GM18861 (cell line): ENCODE measurements around the gene CCNL2.
"Not testable (repeated sequence)": the region's sequence is repeated elsewhere in the genome, so short reads cannot be mapped to it uniquely, and the experiment has no call there.

Source experiments
- ATAC-seq: cut with Tn5 transposase; IDR thresholded peaks from one replicate; pipeline ENCODE4 v1.9.1; 2021; ENCODE audit not compliant: unreplicated experiment

CCNL2 gene

GRCh38 chr1:1400576-1401456 is 1.7 kb upstream of the CCNL2 start:
- ATAC-seq, result no peak

DNA sequence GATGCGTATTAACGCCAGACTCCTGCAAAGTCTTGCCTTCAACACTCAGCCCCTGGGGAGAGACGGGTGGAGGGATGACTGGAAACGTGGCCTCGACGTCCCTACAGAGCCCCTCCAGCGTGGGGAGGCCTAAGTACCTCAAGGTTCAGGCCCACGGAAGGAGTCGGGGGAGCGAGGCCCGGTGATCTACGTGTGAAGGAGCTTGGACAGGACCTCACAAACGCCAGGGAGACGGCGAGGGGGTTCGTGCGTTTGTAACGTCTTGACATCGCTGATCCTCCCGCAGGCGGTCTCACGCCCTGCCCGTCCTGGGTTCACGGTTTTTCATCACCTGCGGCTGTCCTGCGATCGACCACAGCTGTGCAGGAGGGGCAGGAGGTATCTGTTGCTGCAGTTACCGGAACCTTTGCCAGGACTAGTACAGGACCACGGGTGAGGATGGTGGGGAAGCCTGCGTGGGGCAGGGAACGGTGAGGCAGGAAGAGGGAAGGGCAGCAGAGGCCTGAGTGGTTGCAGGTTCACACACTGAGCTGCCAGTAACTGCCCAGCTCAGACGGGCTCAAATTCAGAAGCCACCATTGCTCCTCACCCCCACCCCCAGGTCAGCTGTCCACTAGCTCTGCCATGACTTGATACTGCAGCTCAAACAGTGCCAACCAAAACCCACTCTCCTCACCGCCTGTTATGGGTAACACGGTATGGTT is 889 bp upstream of the CCNL2 start:
- no peak for ATAC-seq

DNA sequence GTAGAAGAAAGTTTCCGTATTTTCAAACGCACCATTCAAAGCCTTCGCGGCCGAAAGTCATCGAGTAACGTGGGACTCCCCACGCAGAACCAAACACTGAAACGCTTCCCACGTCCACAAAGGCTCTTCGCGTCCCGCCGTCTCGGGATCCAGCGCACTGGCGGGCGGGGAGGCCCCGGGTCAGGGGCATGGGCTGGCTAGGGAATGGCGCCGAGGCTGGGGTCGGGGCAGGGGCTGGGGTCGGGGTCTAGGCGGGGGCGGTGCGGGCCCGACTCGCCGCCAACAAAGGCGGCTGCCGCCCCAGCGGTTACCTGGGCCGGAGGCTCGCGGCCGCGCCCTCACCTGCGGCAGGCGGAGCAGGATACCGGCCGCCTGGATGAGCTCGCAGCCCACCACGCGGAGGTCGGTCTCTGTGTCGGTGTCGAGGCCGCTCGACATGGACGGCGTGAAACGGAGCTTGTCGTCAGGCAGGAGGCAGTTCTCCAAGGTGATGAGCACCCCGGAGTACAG is 403 bp downstream of the CCNL2 start:
- peak; percentile 11 for ATAC-seq

DNA sequence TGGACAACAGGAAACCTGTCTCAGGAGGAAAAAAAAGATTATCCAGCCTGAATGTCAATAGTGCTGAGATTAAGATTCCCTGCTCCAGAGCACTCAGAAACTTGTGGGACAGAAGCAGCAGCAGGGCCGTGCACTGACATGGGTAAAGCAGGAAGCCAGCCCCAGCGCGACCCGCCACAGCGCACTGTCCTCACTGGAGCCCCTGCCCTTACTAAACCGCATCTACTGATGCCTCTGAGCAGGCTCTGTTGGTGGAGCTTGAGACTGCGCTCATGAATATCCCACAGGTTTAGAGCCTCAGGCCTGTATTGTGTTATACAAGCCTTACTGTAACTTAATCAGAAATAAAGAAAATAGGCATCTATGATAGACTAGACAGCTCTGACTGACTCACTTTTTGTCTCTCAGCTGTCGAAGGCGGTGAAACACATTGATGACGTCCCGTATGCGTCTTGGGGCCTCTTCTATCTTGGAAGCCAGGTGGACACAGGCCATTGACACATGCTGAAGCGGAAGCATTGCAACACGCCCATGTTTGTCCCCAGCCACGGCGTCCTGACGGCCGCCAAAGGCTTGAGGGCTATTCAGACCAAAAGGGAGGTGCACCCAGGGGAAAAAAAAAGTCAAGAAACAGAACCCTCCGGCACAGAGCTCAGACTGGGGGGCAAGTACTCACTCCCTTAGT is 1.2 kb downstream of the CCNL2 start:
- ATAC-seq, result no peak

- ATAC-seq, result no peak
Observed at GRCh38 chr1:1395166-1395565, 4.0 kb downstream of the CCNL2 start.

DNA sequence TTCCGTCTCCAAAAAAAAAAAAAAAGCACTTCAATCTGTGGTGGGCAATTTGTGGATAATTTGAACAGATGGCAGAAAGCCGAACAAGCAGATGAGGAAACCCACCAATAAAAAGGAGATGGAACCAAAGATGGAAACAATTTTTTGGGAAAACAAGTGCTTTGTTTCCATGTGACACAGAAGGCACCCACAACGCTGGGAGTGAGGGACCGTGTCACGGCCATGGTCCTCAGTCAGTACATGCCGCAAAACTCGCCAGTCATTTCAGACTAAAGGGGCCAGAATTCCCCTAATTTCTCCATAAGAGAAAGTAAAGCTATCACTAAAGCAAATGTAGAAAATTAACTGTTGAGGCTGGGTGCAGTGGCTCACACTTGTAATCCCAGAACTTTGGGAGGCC is 5.0 kb downstream of the CCNL2 start:
- no peak for ATAC-seq

DNA sequence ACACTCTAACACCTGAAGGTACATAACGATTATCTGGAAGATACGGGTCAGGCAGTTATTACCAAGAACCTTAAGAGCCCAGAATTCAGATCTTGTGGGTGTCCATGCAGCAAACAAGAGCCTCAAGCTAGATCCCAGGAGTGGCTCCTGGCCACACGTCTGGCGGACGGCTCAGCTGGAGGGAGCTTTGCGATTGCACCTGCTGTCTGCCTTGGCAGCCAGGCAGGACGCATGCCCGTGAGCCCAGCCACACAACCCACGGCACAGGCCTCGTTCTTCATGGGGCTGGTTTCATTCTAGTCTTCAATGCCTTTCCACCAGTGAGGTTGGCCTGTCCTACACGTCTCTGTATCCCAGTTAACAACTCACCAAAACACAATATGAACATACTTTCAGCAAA is 5.7 kb downstream of the CCNL2 start:
- no peak for ATAC-seq

GRCh38 chr1:1393014-1393413 is 6.1 kb downstream of the CCNL2 start:
- ATAC-seq, result no peak

DNA sequence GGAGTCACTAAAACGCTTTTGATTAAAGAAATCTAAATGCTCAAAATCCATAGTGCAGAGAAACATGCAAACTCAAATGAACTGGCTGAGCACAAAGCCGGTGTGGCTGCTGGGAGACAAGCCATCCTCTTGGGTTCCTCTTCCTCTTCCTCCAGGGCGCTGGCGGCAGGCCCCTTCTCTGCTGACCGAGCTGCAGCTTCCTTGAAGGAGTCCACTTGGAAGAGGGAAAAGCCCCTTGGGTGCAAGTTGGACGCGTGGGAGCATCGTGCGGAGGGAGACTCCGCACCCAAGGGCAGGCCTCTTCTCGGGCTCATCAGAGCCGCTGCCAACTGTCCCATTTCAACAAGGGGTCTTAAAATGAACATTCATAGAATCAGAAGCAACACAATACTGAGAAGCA is 7.9 kb downstream of the CCNL2 start:
- ATAC-seq, result no peak

GRCh38 chr1:1390675-1391074 is 8.5 kb downstream of the CCNL2 start:
- no peak for ATAC-seq

DNA sequence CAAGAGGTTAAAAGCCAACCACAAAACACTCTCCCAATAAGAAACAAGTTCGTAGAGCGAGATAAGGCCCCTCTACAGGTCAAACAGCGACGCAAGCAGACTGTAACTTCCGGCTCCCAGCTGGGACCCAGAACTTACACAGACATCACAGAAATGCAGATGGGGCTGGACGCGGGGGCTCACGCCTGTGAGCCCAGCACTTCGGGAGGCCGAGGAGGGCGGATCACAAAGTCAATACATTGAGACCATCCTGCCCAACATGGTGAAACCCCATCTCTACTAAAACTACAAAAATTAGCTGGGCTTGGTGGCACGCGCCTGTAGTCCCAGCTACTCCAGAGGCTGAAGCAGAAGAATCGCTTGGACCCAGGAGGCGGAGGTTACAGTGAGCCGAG is 11.1 kb downstream of the CCNL2 start:
- ATAC-seq, result no peak

DNA sequence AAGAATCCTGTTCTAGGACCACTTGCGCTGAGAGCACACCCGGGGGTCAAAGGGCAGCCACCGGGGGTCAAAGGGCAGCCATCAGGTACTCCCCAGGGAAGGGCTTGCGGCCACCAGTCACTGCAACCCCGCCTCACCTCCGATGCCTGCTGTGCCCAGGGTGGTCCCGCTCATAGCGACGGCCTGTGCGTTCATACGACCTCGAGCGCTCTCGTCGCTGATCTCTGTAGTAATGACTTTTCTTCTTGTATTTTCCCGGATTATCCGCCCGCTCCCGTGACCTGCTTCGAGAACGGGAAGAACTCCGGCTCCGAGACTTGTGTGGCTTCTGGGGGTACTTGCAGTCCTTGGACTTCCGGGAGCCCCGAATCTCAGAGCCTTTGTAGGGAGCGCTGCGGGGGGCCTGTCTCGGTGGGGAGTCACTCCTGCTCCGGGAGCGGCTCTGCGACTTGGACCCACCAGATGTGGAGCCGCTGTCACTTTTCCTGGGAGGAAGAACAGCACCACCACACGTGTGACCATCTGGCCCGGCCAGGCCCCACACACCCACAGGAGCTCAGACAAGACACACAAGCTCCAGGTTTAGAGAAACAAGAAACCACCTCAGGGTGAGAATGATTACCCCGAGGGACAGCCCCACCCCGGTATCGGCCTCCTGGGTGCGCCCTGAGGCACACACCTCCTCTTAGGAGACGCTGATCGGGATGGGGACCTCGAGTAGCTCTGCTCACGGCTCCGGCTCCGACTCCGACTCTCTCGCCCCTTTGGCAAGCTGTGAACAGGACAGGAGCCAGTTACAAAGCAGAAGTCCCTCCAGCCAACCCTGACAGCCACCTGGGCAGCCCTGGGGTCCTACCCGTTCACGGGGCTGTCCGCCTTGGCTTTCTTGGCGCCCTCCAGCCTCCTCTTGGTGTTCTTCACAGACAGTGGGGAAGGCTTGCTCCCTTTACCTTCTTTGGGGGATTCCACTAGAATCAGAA is 11.7 kb downstream of the CCNL2 start:
- no peak for ATAC-seq

- ATAC-seq, result no peak
Observed at GRCh38 chr1:1385931-1386330, 13.2 kb downstream of the CCNL2 start.

DNA sequence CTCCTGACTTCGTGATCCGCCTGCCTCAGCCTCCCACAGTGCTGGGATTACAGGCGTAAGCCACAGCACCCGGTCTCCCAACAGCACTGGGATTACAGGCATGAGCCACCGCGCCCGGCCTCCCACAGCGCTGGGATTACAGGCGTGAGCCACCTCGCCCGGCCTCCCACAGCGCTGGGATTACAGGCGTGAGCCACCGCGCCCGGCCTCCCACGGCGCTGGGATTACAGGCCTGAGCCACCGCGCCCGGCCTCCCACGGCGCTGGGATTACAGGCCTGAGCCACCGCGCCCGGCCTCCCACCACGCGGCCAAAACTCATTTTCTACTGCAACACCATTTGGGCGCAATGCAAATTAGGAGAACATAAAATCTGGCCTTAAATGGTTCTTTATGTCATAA is 13.8 kb downstream of the CCNL2 start:
- ATAC-seq, result not testable (repeated sequence)

DNA sequence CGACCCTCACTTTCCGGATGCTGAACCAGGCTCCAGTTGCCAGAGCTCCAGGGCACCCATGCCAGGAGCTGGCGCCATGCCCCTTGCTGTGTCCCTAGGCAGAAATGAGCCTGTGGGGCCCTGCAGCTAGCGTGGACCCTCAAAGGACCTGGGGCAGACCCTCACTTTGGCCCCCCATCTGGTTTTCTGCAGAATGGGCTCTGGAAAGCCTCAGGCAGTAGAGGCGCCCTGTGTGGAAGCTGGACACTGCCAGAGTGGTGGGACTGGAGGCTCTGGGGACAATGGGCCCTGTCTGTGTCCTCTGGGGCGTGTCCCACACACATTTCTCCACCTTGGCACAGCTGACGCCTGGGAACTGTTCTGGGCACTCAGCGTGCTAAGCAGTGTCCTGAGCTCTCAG is 17.8 kb downstream of the CCNL2 start:
- no peak for ATAC-seq

DNA sequence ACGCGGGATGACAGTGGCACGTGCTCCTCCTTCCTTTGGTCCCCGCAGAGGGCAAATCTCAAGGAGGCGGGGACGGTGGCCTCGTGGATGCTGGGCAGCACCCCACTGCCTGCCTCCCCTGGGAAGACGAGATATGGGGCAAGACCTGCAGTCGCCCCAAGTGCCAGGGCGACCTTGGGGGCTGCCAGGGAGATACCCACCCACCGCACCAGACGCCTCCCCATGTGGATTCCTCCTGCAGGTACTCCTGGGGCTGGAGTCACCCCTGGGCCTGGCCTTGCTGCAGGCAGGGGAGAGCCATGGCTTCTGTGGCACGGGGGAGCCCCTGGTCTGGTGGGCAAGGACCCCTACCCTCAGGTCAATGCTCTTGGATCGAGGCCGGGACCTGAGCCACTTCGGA is 18.3 kb downstream of the CCNL2 start:
- no peak for ATAC-seq

DNA sequence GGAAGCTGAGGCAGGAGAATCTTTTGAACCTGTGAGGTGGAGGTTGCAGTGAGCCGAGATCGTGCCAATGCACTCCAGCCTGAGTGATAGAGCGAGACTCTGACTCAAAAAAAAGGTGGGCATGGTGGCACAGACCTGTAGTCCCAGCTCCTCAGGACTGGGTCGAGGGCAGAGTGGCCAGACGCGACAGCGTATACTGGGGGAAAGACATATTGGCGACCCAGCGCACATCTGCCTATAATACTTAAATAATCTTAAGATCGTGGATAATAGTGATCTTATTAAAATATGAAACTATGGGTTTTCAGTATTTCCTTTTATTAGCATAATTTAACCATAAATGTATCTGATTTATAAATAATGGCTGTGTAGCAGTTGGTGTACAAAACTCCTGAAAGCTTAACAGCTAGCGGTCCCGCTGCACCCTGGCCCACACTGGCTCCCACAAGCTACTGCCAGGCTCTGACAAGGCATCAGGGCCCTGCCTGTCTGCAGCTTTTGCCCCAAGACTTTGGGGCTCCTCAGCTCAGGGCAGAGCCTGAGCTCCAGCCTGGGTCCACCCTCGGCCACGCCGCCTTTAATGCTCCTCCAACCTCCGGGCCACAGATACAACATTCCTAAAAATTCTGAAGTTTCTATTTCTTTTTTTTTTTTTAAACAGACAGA is 21.5 kb downstream of the CCNL2 start:
- no peak for ATAC-seq

DNA sequence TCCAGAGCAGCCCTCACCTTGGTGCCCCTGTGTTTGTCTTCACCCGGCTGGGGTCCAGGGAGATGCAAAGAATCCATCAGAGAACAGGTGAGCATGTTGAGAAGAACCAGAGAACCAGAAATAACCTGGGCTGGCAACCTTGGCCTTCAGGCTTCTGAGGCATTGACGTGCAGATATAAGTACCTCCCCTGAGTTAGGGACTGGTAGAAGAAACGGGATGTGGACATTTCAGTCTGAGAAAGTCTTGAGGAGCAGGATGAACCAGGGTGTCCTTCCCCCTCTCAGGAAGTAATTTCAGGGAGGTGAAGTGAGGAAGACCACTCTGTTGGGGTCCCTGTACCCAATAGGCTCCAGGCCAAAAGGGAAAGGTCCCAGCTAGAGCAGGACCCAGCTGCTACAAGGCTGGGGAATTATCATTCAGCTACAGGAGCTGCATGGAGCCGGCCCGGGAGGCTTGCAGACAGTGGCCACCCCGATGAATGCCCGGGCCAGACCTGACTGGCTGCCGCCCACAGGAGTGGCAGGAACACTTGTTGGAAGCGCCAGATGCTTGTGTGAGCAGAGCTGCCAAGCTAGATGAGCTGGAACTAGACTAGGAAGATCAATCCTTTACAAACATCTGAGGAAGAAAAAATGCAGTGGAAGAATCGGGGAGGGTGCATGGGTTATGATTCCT is 22.4 kb downstream of the CCNL2 start:
- ATAC-seq, result no peak

DNA sequence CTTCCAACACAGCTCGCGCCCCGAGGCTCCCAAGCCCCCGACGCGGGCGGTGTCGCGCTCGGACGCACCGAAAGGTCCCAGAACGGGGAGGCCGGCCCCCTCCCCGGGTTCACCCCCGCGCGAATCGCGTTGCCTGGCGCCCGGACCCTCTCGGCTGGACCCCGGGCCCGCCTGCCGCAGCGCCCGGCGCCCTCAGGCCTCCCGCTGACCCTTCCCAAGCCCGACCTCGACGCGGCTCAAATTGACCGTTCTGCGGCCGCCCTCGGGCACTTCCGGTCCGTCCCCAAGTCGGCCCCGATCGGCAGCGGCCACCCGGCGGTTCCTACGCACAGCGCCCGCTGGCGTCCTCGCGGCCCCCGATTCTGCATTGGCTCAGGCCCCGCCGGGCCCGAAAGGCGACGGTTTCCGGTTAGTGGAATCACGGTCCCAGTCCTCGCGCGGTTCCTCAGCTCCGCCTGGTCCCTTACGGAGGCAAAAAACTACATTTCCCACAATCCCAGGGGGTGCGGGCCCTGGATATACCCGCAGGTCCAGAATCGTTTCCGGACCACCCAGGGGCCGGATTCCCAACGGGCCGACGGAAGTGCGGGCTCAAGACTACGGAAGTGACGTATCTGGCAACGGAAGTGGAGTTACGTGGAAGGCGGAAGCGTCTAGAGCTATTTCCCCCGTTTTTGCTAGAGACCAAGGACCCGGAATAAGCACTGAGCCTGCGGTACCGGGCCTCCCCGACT is 24.0 kb downstream of the CCNL2 start, which contains the start of gene AURKAIP1:
AURKAIP1 (minus strand) TSS at position 279 of the 734 bp plus-strand sequence. CDS start 451 bp downstream, outside the sequence.
- ATAC-seq, result peak; percentile 80
